ENCODE results near the gene H1-8.

The H1-8 gene

DNA sequence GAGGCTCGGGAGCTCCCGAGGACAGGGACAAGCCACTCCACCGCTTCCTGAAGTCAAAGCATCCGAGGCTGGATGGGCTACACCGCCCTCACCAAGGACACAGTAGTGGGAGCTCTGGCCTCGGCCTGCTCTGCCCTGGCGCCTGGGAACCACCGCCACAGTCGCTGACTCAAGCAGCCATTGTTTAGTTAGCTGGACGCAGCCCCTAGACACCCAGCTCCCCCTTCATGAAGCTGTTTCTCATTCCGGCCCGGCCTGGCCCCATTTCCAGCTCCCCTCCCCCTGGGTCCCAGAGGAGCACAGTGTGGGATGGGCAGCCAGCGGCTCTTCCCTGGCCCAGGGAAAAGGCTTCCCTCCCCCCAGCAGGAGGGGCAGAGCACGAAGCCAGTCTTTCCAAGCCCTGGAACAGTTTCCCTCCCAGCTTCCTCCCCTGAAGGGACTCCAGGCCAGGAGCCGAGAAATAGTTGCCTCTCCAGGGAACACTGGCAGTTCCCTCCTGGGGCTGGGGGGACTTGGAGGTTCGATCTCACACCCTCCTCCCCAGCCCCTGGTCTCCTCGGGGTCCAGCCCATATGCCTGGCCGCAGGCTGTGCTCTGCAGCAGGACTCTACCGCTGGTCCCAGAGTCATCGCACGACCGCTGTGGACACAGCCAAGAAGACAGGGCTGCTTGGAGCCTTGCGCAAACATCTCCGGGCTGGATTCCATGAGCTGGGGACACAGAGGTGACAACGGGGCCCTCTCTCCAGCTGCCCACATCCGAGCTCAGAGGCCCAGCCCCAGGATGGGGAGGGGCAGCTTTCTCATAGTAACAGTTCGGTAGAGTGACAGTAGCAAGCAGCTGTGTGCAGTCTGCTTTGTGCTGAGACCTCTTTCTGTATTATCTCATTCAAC lies 53.5 kb downstream of the H1-8 start:
- Histone ChIP-seq H3K36me3 (ENCODE audit: low read length) (no peaks in the 10 kb centered on the region), H3K27ac (ENCODE audit: low read depth, low read length) (no peak overlapping the region), H3F3A (ENCODE audit: insufficient read depth) (no peaks in the 10 kb centered on the region), H3K9me3 (ENCODE audit: insufficient read depth, low read length) (no peaks in the 10 kb centered on the region), H3K4me3 (ENCODE audit: insufficient read depth, low read length, poor library complexity, severe bottlenecking) (no peak overlapping the region), H3K27me3 (ENCODE audit: low read length) (no peaks in the 10 kb centered on the region), H3K9ac (ENCODE audit: low read length) (no peak overlapping the region), H3K4me2 (ENCODE audit: low read depth, low read length, poor library complexity, severe bottlenecking) (no peak overlapping the region), H3K79me2 (ENCODE audit: insufficient read depth, low read length) (no peaks in the 10 kb centered on the region), H4K20me1 (ENCODE audit: low read depth, low read length) (no peaks in the 10 kb centered on the region), H3K9me2 (replicated peaks; ENCODE audit: insufficient read depth, low read length) (no peaks in the 10 kb centered on the region), H2AFZ (ENCODE audit: low read depth, low read length, severe bottlenecking) (no peak overlapping the region)
- no peak for TF ChIP-seq EZH2phosphoT487 (conservative IDR thresholded peaks at IDR 0.05; ENCODE audit: low read length)
- no peak for TF ChIP-seq CTCF (IDR thresholded peaks at IDR 0.05; ENCODE audit: insufficient read depth, low read length, poor library complexity, severe bottlenecking)

DNA sequence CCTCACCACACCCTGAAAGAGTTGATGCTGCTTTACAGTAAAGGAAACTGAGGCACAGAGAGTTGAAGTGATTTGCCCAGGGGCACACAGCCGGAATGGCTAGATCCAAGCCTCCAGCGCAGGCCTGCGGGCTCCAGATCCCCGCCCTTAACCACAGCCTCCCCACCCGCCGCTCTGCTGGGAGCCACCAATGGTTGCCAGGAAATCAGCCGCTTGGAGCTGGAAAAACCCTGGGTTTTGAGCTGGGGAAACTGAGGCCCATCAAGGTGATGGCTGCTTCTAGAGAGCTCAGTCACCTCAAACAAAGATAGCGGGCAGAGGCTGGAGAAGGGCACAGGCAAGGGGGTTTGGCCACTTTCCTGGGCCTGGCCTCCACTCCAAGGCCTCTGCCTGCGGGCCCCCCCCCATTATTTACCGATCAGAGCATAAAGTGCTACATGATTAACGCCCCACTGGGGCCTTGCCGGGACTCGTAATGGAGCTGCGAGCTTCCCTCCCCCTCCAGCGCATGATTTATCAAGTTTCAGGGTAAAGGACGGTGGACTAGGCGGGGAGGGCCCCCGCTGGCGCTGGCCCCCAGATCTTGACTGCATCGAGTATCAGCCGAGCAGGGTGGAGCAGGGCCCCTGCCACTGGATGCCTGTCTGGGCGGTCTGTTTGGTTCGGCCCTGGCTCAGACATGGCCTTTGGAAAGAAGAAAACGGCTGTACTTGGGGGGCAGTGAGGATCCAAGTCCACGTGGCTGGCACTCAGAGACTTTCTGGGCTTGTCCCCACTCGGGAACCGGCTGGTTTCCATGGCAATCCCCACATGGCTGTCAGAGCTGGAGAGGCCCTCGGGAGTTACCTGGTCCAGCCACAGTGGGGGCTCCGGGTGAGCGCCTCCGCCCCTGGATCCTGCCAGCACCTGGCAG lies 54.4 kb downstream of the H1-8 start:
- Histone ChIP-seq H3K79me2 (ENCODE audit: insufficient read depth, low read length) (no peaks in the 10 kb centered on the region), H4K20me1 (ENCODE audit: low read depth, low read length) (no peaks in the 10 kb centered on the region), H3K27me3 (ENCODE audit: low read length) (no peaks in the 10 kb centered on the region), H3F3A (ENCODE audit: insufficient read depth) (no peaks in the 10 kb centered on the region), H2AFZ (ENCODE audit: low read depth, low read length, severe bottlenecking) (no peak overlapping the region), H3K36me3 (ENCODE audit: low read length) (no peaks in the 10 kb centered on the region), H3K4me3 (ENCODE audit: insufficient read depth, low read length, poor library complexity, severe bottlenecking) (no peak overlapping the region), H3K9me2 (replicated peaks; ENCODE audit: insufficient read depth, low read length) (no peaks in the 10 kb centered on the region), H3K9ac (ENCODE audit: low read length) (no peak overlapping the region), H3K9me3 (ENCODE audit: insufficient read depth, low read length) (no peaks in the 10 kb centered on the region), H3K4me2 (ENCODE audit: low read depth, low read length, poor library complexity, severe bottlenecking) (no peak overlapping the region), H3K27ac (ENCODE audit: low read depth, low read length) (no peak overlapping the region)
- TF ChIP-seq CTCF (IDR thresholded peaks at IDR 0.05; ENCODE audit: insufficient read depth, low read length, poor library complexity, severe bottlenecking): no peak

DNA sequence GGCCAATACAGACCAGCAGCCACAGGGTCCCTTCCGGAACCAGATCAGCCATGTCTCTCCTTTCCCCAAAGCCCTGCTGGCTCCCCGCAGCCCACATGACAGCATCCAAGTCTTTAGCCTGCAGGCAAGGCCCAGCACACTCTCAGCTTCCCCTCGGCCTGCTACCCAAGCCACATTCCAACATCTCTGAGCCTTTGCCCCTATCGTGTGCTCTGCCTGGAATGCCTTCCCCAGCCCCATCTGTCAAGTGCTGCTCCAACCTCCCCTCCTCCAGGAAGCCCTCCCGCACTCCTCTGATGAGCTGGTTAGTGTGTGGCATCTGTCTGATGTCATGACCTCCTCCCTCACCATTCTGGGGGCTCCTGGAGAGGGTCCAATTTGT lies 55.0 kb downstream of the H1-8 start:
- no peak overlapping the region for H3K27ac ChIP-seq (ENCODE audit: low read depth, low read length)
- no peak overlapping the region for H3K4me3 ChIP-seq (ENCODE audit: insufficient read depth, low read length, poor library complexity, severe bottlenecking)
- H3K9me2 ChIP-seq (replicated peaks; ENCODE audit: insufficient read depth, low read length): no peaks in the 10 kb centered on the region
- no peaks in the 10 kb centered on the region for H3K27me3 ChIP-seq (ENCODE audit: low read length)
- TF ChIP-seq EZH2phosphoT487 (conservative IDR thresholded peaks at IDR 0.05; ENCODE audit: low read length): no peak
- no peak for TF ChIP-seq CTCF (IDR thresholded peaks at IDR 0.05; ENCODE audit: insufficient read depth, low read length, poor library complexity, severe bottlenecking)
- no peak overlapping the region for H3K4me2 ChIP-seq (ENCODE audit: low read depth, low read length, poor library complexity, severe bottlenecking)
- no peaks in the 10 kb centered on the region for H4K20me1 ChIP-seq (ENCODE audit: low read depth, low read length)
- H2AFZ ChIP-seq (ENCODE audit: low read depth, low read length, severe bottlenecking): no peak overlapping the region
- H3K9ac ChIP-seq (ENCODE audit: low read length): no peak overlapping the region
- no peaks in the 10 kb centered on the region for H3K9me3 ChIP-seq (ENCODE audit: insufficient read depth, low read length)
- no peaks in the 10 kb centered on the region for H3K79me2 ChIP-seq (ENCODE audit: insufficient read depth, low read length)
- no peaks in the 10 kb centered on the region for H3K36me3 ChIP-seq (ENCODE audit: low read length)
- no peaks in the 10 kb centered on the region for H3F3A ChIP-seq (ENCODE audit: insufficient read depth)

Data from SU-DHL-6 (cell line).